ENCODE results near the gene CCDC148.

- TF ChIP-seq ETV6 (conservative IDR thresholded peaks at IDR 0.05 in 1 of 2, IDR thresholded peaks at IDR 0.05 in 1 of 2; ENCODE audit: borderline replicate concordance in 1 of 2, low read depth in 1 of 2) (no peak), POLR2A (IDR thresholded peaks at IDR 0.05; ENCODE audit: low read depth, low read length) (no peak), CTCF (IDR thresholded peaks at IDR 0.05 in 2 of 3, conservative IDR thresholded peaks at IDR 0.05 in 1 of 3; ENCODE audit: control insufficient read depth in 2 of 3, extremely low read depth in 1 of 3, insufficient read depth in 1 of 3, low read depth in 3 of 3, low read length in 3 of 3) (no peak), KAT2A (conservative IDR thresholded peaks at IDR 0.05; ENCODE audit: control insufficient read depth, low read depth, low read length) (no peak), POLR2AphosphoS5 (IDR thresholded peaks at IDR 0.05; ENCODE audit: low read length) (no peak), SMAD1 (IDR thresholded peaks at IDR 0.05; ENCODE audit: low read depth, partially characterized antibody) (no peak), REST (IDR thresholded peaks at IDR 0.05; ENCODE audit: low read depth, low read length) (no peak), HDAC6 (IDR thresholded peaks at IDR 0.05; ENCODE audit: unreplicated experiment) (no peak), ZBTB11 (CRISPR knock-in tag; IDR thresholded peaks at IDR 0.05) (no peak), MAX (IDR thresholded peaks at IDR 0.05; ENCODE audit: low read depth, low read length) (no peak)
Measured at GRCh38 chr2:158394453-158394852, 62.1 kb downstream of the CCDC148 start.
